Panc1 (cell line): Measurements from ENCODE around the gene RABGAP1.

Source experiments
- CTCF ChIP-seq: fragments of 450-650 bp; IDR thresholded peaks from 2 replicates; pipeline ENCODE4 v1.5.1; 2017; ENCODE audit warnings: mild to moderate bottlenecking
- POLR2AphosphoS5 ChIP-seq: IDR thresholded peaks from 2 replicates; pipeline ENCODE4 v1.6.1; 2012; ENCODE audit warnings: mild to moderate bottlenecking, low read depth, low read length, moderate library complexity
- REST ChIP-seq, 2 experiments: IDR thresholded peaks; 2 replicates each; pipeline ENCODE4 v1.6.1; 2011 to 2012; ENCODE audit warnings: low read depth in 2 of 2, control low read depth in 1 of 2, low read length in 1 of 2, mild to moderate bottlenecking in 1 of 2, moderate library complexity in 1 of 2; ENCODE audit not compliant: insufficient read depth in 1 of 2
- SIN3A ChIP-seq: IDR thresholded peaks from 2 replicates; pipeline ENCODE4 v1.6.1; 2012; ENCODE audit warnings: low read depth, mild to moderate bottlenecking, low read length, moderate library complexity, borderline replicate concordance; ENCODE audit not compliant: insufficient read depth

- no peak for TF ChIP-seq CTCF
- no peak for TF ChIP-seq POLR2AphosphoS5
- no peak for TF ChIP-seq REST (IDR thresholded peaks at IDR 0.05; ENCODE audit: insufficient read depth in 1 of 2, low read depth in 2 of 2, low read length in 1 of 2)
- TF ChIP-seq SIN3A: no peak
These were observed 178.7 kb downstream of the RABGAP1 start for GRCh38 chr9:123119566-123119965.
